B cell (primary cell): ENCODE measurements around the gene ITPRIPL2. TPM values are rescaled to one million over a fixed set of nuclear protein-coding genes. Genes with fewer than 3 reads are reported as not detected.
A peak's percentile ranks its signal among the peaks of the same experiment; 100 is the strongest.

Experiments used
- ATAC-seq: fragments of 200-7000 bp; cut with Tn5 transposase; one replicate; pipeline ENCODE4 v1.10.0; 2021; ENCODE audit warnings: low read depth, mild to moderate bottlenecking, moderate number of reproducible peaks, moderate library complexity
- CTCF ChIA-PET: fragments of 350-600 bp; sonication (Branson Sonifier 250); formaldehyde crosslinking; loops from one replicate; lab custom pipeline; 2021; ENCODE audit warnings: antibody characterized with exemption, inconsistent platforms; lab: Charles Lee
- POLR2A ChIA-PET: fragments of 350-600 bp; sonication (Branson Sonifier 250); formaldehyde crosslinking; loops from one replicate; lab custom pipeline; 2021; ENCODE audit warnings: antibody characterized with exemption; lab: Charles Lee
- DNase-seq: peaks from one replicate; pipeline ENCODE4 v3.0.0; 2013
- H2AFZ ChIP-seq: 2 replicates; pipeline ENCODE4 v1.6.1; 2012; ENCODE audit warnings: mild to moderate bottlenecking, low read depth, low read length; ENCODE audit not compliant: insufficient read depth, poor library complexity, severe bottlenecking
- H3K27ac ChIP-seq, 2 donors: 1 replicate in 1 of 2; 2 replicates in 1 of 2; pipeline ENCODE4 v1.5.1; 2012 to 2013; ENCODE audit warnings: low read length in 2 of 2, mild to moderate bottlenecking in 2 of 2, moderate library complexity in 1 of 2
- H3K27me3 ChIP-seq, 4 experiments: fragments of 200-600 bp in 1 of 4; sonication (generic) in 1 of 4; replicated peaks in 1 of 4; 1 replicate in 2 of 4; 2 replicates in 2 of 4; pipeline versions ENCODE4 v1.6.1 to v1.7.0; 2013 to 2016; ENCODE audit warnings: low read length in 3 of 4, mild to moderate bottlenecking in 2 of 4, mixed read lengths in 1 of 4, moderate library complexity in 1 of 4; ENCODE audit not compliant: insufficient read depth in 4 of 4, control insufficient read depth in 3 of 4; ENCODE audit errors: control extremely low read depth in 1 of 4
- H3K36me3 ChIP-seq, 2 experiments: replicated peaks in 1 of 2; 1 replicate in 1 of 2; 2 replicates in 1 of 2; pipeline versions ENCODE4 v1.6.1 to v1.7.1; 2013; ENCODE audit warnings: low read length in 1 of 2; ENCODE audit not compliant: insufficient read depth in 2 of 2, control insufficient read depth in 1 of 2; ENCODE audit errors: control extremely low read depth in 1 of 2, extremely low read depth in 1 of 2
- H3K4me1 ChIP-seq, 2 donors: fragments of 200-600 bp in 1 of 2; sonication (generic) in 1 of 2; 1 replicate in 1 of 2; 2 replicates in 1 of 2; pipeline versions ENCODE4 v1.5.1 to v1.6.1; 2013 to 2017; ENCODE audit warnings: low read length in 2 of 2; ENCODE audit not compliant: control insufficient read depth in 2 of 2, insufficient read depth in 2 of 2
- H3K4me2 ChIP-seq: replicated peaks from 2 replicates; pipeline ENCODE3; 2012; ENCODE audit warnings: mild to moderate bottlenecking, low read depth, low read length; ENCODE audit not compliant: poor library complexity, severe bottlenecking
- H3K4me3 ChIP-seq, 5 experiments: fragments of 200-600 bp in 1 of 5; sonication (generic) in 1 of 5; 1 replicate in 3 of 5; 2 replicates in 2 of 5; pipeline versions ENCODE4 v1.5.1 to v1.7.0; 2011 to 2016; ENCODE audit warnings: low read length in 4 of 5, mild to moderate bottlenecking in 4 of 5, low read depth in 2 of 5, control low read depth in 1 of 5, moderate library complexity in 1 of 5; ENCODE audit not compliant: insufficient read depth in 1 of 5; ENCODE audit errors: control extremely low read depth in 1 of 5, extremely low read depth in 1 of 5
- H3K79me2 ChIP-seq: fragments of 200-600 bp; sonication (generic); one replicate; pipeline ENCODE4 v1.6.0; 2016; ENCODE audit warnings: low read length; ENCODE audit not compliant: control insufficient read depth, insufficient read depth
- H3K9ac ChIP-seq: fragments of 200-600 bp; sonication (generic); 2 replicates; pipeline ENCODE4 v1.6.1; 2017; ENCODE audit warnings: mild to moderate bottlenecking, low read length, moderate library complexity
- H3K9me3 ChIP-seq, 3 donors: one replicate each; pipeline versions ENCODE4 v1.6.1 to v1.7.1; 2013; ENCODE audit warnings: low read length in 2 of 3; ENCODE audit not compliant: control insufficient read depth in 2 of 3, insufficient read depth in 1 of 3; ENCODE audit errors: control extremely low read depth in 1 of 3
- H4K20me1 ChIP-seq: 2 replicates; pipeline ENCODE4 v1.6.0; 2012; ENCODE audit warnings: mild to moderate bottlenecking, low read length; ENCODE audit not compliant: insufficient read depth, control insufficient read depth, poor library complexity, severe bottlenecking
- H3K27ac Mint-ChIP-seq: one replicate; pipeline ENCODE4 v1.8.0; 2021; ENCODE audit warnings: mixed read lengths
- H3K27me3 Mint-ChIP-seq: one replicate; pipeline ENCODE4 v1.8.0; 2021; ENCODE audit warnings: mixed read lengths
- H3K4me1 Mint-ChIP-seq: one replicate; pipeline ENCODE4 v1.8.0; 2021; ENCODE audit warnings: mixed read lengths
- H3K4me3 Mint-ChIP-seq: one replicate; pipeline ENCODE4 v1.8.0; 2021; ENCODE audit warnings: mixed read lengths
- H3K9me3 Mint-ChIP-seq: one replicate; pipeline ENCODE4 v1.8.0; 2022; ENCODE audit warnings: mixed read lengths; ENCODE audit not compliant: insufficient read depth
- CTCF ChIP-seq: fragments of 200-600 bp; IDR thresholded peaks from one replicate; pipeline ENCODE4 v1.8.0; 2022; ENCODE audit warnings: antibody characterized with exemption, mild to moderate bottlenecking
- EZH2 ChIP-seq: IDR thresholded peaks from 2 replicates; pipeline ENCODE4 v1.6.1; 2012; ENCODE audit warnings: borderline replicate concordance, low read depth, mild to moderate bottlenecking, moderate library complexity, low read length; ENCODE audit not compliant: insufficient read depth, poor library complexity, severe bottlenecking
- WGBS: methylation state at CpG from one replicate; pipeline ENCODE4 v1.1.5; 2013; ENCODE audit warnings: missing lambda C conversion rate; ENCODE audit not compliant: insufficient coverage; 5-methylcytosine and 5-hydroxymethylcytosine counted together
- intact Hi-C: fragments of 100-400 bp; cut with micrococcal nuclease; formaldehyde crosslinking; loops from one replicate; pipeline ENCODE4 v1.10.0; 2022
- polyA plus RNA-seq: library from polyadenylated mRNA; depleted of rRNA; stranded (reverse); fragments of >200 nt; gene quantifications from 2 replicates; pipeline ENCODE4 v1.2.3, GENCODE V29; 2012
- total RNA-seq, 2 donors: library from RNA; stranded (reverse); fragments of 120-200 nt in 1 of 2; gene quantifications; 1 replicate in 1 of 2; 2 replicates in 1 of 2; pipeline versions ENCODE4 v1.2.3 to v1.2.4, GENCODE V29; 2013 to 2022

Gene ITPRIPL2
- total and polyA plus RNA-seq, 2 donors (not counting 1 experiment from before 2014, with no cell fraction given): 1.1 to 15.4 TPM

GRCh38 chr16:19068237-19068815 lies 45.4 kb upstream of the ITPRIPL2 start:
- DNase-seq (peak; percentile 41), ATAC-seq (no peak)
- ChIA-PET POLR2A (interaction anchor here (0.7 to 1.7 kb wide), 5 partner anchors 13 to 487 kb away, joined by 3 to 11 read pairs (median 7); partner anchors contain the start of genes RPS15A and VPS35L), CTCF (interaction anchor here (1.2 to 2.5 kb wide), 5 partner anchors 17 to 456 kb away, joined by 3 to 8 read pairs (median 5); partner anchors contain the start of gene ARL6IP1)
- Mint-ChIP-seq H3K4me1 (peaks cover 14% of the 10 kb centered on the region), H3K27me3 (peaks cover 4% of the 10 kb centered on the region), H3K9me3 (no peaks in the 10 kb centered on the region), H3K27ac (peak overlapping the region; percentile 99), H3K4me3 (peak overlapping the region; percentile 91)
- H3K27me3 ChIP-seq: no peaks in the 10 kb centered on the region
- peak overlapping the region; percentile 84 for H3K4me2 ChIP-seq
- WGBS: 43% methylated on average over 15 of the region's 19 CpGs
- H2AFZ ChIP-seq: peak overlapping the region; percentile 87
- intact Hi-C loops: loop anchor here (5.0 kb wide), 1 partner anchor 99 kb away; the partner anchor contains the start of gene SYT17
- H3K4me1 ChIP-seq: peaks cover 8 to 14% of the 10 kb centered on the region in 2 donors
- H3K4me3 ChIP-seq: peak overlapping the region; percentile 78 to 91 (median 79)
- peaks cover 4% of the 10 kb centered on the region for H3K79me2 ChIP-seq
- peak overlapping the region; percentile 98 for H3K9ac ChIP-seq
- peaks cover 1 to 2% of the 10 kb centered on the region in 2 experiments for H3K36me3 ChIP-seq
- H3K27ac ChIP-seq: peak overlapping the region; percentile 99 to 100
- TF ChIP-seq EZH2: no peak
- TF ChIP-seq CTCF: no peak
- H3K9me3 ChIP-seq: no peaks in the 10 kb centered on the region
- no peaks in the 10 kb centered on the region for H4K20me1 ChIP-seq
